Ovary (tissue), 9 donors: ENCODE results near the gene PPP2R2B. TPM values are rescaled to one million over a fixed set of nuclear protein-coding genes. Genes with fewer than 3 reads are reported as not detected.

Source experiments
- DNase-seq, 5 donors: peaks; one replicate each; pipeline ENCODE4 v3.0.0-alpha.2; 2019 to 2020
- H3K27ac ChIP-seq, 2 donors: fragments of 200-600 bp; one replicate each; pipeline versions ENCODE4 v1.5.1 to v1.8.0; 2019 to 2022
- H3K27me3 ChIP-seq: fragments of 200-600 bp; one replicate; pipeline ENCODE4 v1.8.0; 2022
- H3K36me3 ChIP-seq: fragments of 200-600 bp; sonication (generic); one replicate; pipeline ENCODE4 v1.5.1; 2019
- H3K4me1 ChIP-seq: one replicate; pipeline ENCODE4 v1.8.1; 2013; ENCODE audit warnings: mild to moderate bottlenecking, moderate library complexity; ENCODE audit not compliant: insufficient read depth
- H3K4me3 ChIP-seq: fragments of 200-600 bp; sonication (generic); one replicate; pipeline ENCODE4 v1.5.1; 2017
- H3K9me3 ChIP-seq, 2 donors: fragments of 200-600 bp in 1 of 2; sonication (generic) in 1 of 2; one replicate each; pipeline versions ENCODE4 v1.5.1 to v1.8.1; 2013 to 2019; ENCODE audit warnings: mild to moderate bottlenecking in 1 of 2, moderate library complexity in 1 of 2
- CTCF ChIP-seq, 3 donors: fragments of 450-650 bp in 2 of 3; fragments of 200-600 bp in 1 of 3; IDR thresholded peaks; one replicate each; pipeline versions ENCODE4 v1.5.1 to v1.8.0; 2016 to 2022; ENCODE audit warnings: antibody characterized with exemption in 3 of 3, mild to moderate bottlenecking in 1 of 3
- EP300 ChIP-seq: sonication (generic); formaldehyde crosslinking; IDR thresholded peaks from one replicate; pipeline ENCODE4 v1.6.1; 2017; ENCODE audit warnings: antibody characterized with exemption
- POLR2A ChIP-seq: fragments of 450-650 bp; IDR thresholded peaks from one replicate; pipeline ENCODE4 v1.6.1; 2017; ENCODE audit warnings: antibody characterized with exemption, mild to moderate bottlenecking, moderate library complexity
- WGBS, 3 donors: extraction: QIAGEN DNeasy Blood & Tissue Kit in 1 of 3; methylation state at CpG; one replicate each; pipeline versions ENCODE4 v1.1.5 to v1.1.7; 2013 to 2017; 5-methylcytosine and 5-hydroxymethylcytosine counted together
- intact Hi-C, 4 donors: fragments of 100-400 bp; cut with DNase I; formaldehyde crosslinking; loops; one replicate each; pipeline versions ENCODE4 v1.11.0 to v1.15.1; 2022 to 2023
- polyA plus RNA-seq, 2 donors: library from polyadenylated mRNA; stranded (reverse); fragments of 200-250 nt in 1 of 2; fragments of 350-450 nt in 1 of 2; fragmentation: Illumina TruSeq in 1 of 2; extraction: RNeasy Lipid Tissue Mini Kit (QIAGEN cat#74804) in 1 of 2; gene quantifications; one replicate each; pipeline ENCODE4 v1.2.3, GENCODE V29; 2013 to 2014
- total RNA-seq, 7 donors: library from RNA; depleted of rRNA in 2 of 7; stranded (reverse); fragments of >200 nt in 2 of 7; fragmentation: NEBNext Ultra II Directional in 3 of 7; extraction: Animal tissue kit (Norgen Biotek cat#: 25700) in 3 of 7; gene quantifications; one replicate each; pipeline versions ENCODE4 v1.1.0 to v1.2.4, GENCODE V29; 2016 to 2023
- donor health status: DM: no; HTN: no; CAD: no; lungs with moderate emphysema.
- donor health status: DM: no; HTN: no; CAD: no.
- donor health status: Bipolar disorder and iron deficiency.
- donor health status: DM: yes; HTN: yes; CAD: no.
- donor health status: DM: no; HTN: no; CAD: no.
- donor health status: DM: yes; HTN: yes; CAD: no.

The PPP2R2B gene
- total and polyA plus RNA-seq, 9 donors: 0.12 to 20.8 (median 1.2) TPM; not detected in 1

GRCh38 chr5:146588331-146589027 is 290.1 kb downstream of the PPP2R2B start:
- H3K27ac ChIP-seq: no peak overlapping the region
- H3K36me3 ChIP-seq: no peaks in the 10 kb centered on the region
- no peak overlapping the region for H3K4me3 ChIP-seq
- no peak for TF ChIP-seq EP300
- TF ChIP-seq CTCF (IDR thresholded peaks at IDR 0.05): no peak
- TF ChIP-seq POLR2A: no peak
- intact Hi-C loops: loop anchor here in 1 of 4 donors (10.0 kb wide), 1 partner anchor 1336 kb away; no protein-coding TSS in a partner anchor
- no peak for DNase-seq
- no peaks in the 10 kb centered on the region for H3K4me1 ChIP-seq
- 69 to 77% (median 69%) methylated on average over 2 of the region's 2 CpGs for WGBS, 3 donors
- no peaks in the 10 kb centered on the region for H3K9me3 ChIP-seq
- H3K27me3 ChIP-seq: no peaks in the 10 kb centered on the region

GRCh38 chr5:146586752-146587151 is 291.8 kb downstream of the PPP2R2B start:
- Histone ChIP-seq H3K9me3 (no peaks in the 10 kb centered on the region), H3K27me3 (no peaks in the 10 kb centered on the region), H3K36me3 (no peaks in the 10 kb centered on the region), H3K4me3 (no peak overlapping the region), H3K4me1 (no peaks in the 10 kb centered on the region), H3K27ac (no peak overlapping the region)
- TF ChIP-seq POLR2A (no peak), EP300 (no peak), CTCF (IDR thresholded peaks at IDR 0.05) (no peak)
- DNase-seq: no peak
- 68 to 81% (median 71%) methylated on average over 5 of the region's 5 CpGs for WGBS, 3 donors
- intact Hi-C loops: loop anchor here in 1 of 4 donors (10.0 kb wide), 1 partner anchor 1338 kb away; no protein-coding TSS in a partner anchor

- no peak for DNase-seq
- H3K27ac ChIP-seq: no peak overlapping the region
- intact Hi-C loops: loop anchor here in 1 of 4 donors (10.0 kb wide), 1 partner anchor 1340 kb away; no protein-coding TSS in a partner anchor
- H3K4me3 ChIP-seq: no peak overlapping the region
- no peaks in the 10 kb centered on the region for H3K27me3 ChIP-seq
- 73 to 82% (median 80%) methylated on average over 2 of the region's 2 CpGs for WGBS, 3 donors
- no peak for TF ChIP-seq POLR2A
- no peak for TF ChIP-seq CTCF (IDR thresholded peaks at IDR 0.05)
- TF ChIP-seq EP300: no peak
- no peaks in the 10 kb centered on the region for H3K36me3 ChIP-seq
- no peaks in the 10 kb centered on the region for H3K4me1 ChIP-seq
- no peaks in the 10 kb centered on the region for H3K9me3 ChIP-seq
Measured at GRCh38 chr5:146584750-146585149, 293.8 kb downstream of the PPP2R2B start.

- Histone ChIP-seq H3K36me3 (no peaks in the 10 kb centered on the region), H3K9me3 (no peaks in the 10 kb centered on the region), H3K4me3 (no peak overlapping the region), H3K27me3 (no peaks in the 10 kb centered on the region), H3K27ac (no peak overlapping the region), H3K4me1 (no peaks in the 10 kb centered on the region)
- TF ChIP-seq POLR2A (no peak), CTCF (IDR thresholded peaks at IDR 0.05) (no peak), EP300 (no peak)
- DNase-seq: no peak
- intact Hi-C loops: loop anchor here in 1 of 4 donors (10.0 kb wide), 1 partner anchor 1343 kb away; no protein-coding TSS in a partner anchor
Measured at GRCh38 chr5:146582051-146582596, 296.4 kb downstream of the PPP2R2B start.
